Hepatic stellate cell (primary cell): Measurements from ENCODE around the gene S1PR1.
"Not testable (repeated sequence)": the region's sequence is repeated elsewhere in the genome, so short reads cannot be mapped to it uniquely, and the experiment has no call there.

ENCODE experiments used
- DNase-seq: peaks from one replicate; pipeline ENCODE4 v3.0.0; 2011; ENCODE audit warnings: low spot score

The S1PR1 gene

DNA sequence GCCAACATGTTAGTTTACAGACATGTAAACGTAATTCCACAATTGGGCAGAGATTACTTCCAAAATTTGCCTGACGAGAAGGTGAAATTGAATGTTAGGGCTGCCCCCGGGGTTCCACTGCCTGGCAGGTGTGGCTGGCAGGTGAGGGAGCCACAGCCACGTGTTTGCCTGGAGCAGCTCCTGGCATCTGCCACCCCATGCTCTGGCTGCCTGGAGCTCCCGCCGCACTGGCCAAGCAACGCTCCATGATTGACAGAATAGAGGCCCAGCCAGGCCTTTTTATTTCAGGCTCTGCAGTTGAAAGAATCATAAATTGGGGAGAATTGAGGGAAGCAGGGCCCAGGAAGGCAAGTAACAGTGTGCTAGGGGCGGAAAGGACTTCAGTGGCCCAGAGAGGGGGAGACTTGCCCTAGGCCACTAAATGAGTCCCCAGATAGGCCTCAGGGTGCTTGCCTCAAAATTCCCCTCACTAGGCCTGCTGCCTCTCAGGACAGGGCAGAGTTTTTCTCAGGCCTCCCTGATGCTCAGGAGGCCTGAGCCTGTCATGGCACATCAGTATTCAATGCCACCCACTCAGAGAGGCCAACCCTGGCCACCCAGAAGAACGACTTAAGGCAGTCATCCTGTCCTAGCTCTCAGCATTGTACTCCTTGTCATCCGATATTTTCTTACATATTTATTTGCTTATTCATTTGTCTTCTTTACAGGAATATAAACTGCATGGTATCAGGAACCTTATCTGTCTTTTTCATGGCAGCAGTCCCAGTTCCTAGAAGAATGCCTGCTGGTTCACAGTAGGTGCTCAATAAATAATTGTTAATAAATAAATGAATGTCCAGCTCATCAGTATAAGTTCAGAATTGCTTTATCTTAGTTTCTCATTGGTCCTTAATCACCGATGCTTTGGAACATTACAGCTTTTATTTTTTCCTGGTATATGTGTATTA lies 16.6 kb upstream of the S1PR1 start:
- no peak for DNase-seq

DNA sequence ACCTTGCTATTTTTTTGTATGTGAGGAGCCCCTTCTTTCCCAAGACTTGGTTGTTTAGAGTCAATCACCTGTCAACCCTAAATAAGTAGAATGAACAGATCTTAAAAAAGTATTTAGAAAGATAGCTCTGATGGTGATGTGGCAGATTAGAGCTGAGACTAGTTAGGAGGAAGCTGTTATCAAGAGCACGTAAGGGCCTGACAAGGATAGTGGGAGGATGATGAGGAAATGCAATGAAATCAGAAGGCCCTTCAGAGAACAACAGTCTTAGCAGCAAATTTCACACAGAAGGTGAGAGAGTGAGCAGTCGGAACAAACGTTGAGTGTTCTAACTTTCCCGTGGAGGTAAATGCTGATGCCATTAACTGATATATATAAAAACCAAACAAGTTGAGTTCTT lies 15.9 kb upstream of the S1PR1 start:
- DNase-seq: no peak

DNA sequence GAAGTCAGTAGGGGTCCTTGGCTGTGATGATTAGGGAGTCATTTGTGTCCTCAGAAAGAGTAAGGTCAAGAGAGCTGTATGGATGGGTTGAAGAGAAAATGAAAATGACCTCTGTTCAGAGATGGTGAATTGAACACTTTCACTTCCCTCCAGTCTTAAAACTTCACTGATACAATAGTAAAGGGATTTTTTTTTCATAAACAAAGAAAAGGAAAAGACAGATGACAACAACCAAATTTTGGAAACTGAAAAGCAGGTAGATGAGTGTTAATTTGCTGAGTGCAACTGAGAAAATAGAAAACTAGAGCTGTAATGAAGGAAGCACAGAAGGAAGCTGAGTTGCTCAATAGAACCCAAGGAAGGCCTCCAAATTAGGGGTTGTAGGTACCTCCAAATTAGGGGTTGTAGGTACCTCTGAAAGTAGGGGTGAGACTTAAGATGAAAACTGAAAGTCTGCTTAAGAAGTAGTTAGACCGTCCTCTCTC lies 14.8 kb upstream of the S1PR1 start:
- DNase-seq: no peak

DNA sequence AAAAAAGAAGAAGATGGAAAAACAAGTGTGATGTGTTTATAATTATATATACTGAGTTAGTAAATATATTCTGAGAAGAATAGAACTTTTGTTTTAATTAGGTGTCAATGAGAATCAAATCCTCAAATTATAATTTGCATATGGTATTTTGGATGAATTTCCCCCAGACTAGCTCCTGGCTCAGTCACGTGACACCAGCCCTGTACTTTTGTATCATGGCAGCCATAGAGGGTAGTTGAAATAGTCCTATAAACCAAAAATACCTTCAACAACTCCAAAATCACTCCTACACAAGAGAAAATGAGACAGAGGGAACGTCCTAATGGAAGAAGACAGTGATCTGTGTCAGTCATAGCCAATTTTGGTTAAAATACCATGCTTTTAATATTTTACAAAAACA lies 9.0 kb upstream of the S1PR1 start:
- no peak for DNase-seq

DNA sequence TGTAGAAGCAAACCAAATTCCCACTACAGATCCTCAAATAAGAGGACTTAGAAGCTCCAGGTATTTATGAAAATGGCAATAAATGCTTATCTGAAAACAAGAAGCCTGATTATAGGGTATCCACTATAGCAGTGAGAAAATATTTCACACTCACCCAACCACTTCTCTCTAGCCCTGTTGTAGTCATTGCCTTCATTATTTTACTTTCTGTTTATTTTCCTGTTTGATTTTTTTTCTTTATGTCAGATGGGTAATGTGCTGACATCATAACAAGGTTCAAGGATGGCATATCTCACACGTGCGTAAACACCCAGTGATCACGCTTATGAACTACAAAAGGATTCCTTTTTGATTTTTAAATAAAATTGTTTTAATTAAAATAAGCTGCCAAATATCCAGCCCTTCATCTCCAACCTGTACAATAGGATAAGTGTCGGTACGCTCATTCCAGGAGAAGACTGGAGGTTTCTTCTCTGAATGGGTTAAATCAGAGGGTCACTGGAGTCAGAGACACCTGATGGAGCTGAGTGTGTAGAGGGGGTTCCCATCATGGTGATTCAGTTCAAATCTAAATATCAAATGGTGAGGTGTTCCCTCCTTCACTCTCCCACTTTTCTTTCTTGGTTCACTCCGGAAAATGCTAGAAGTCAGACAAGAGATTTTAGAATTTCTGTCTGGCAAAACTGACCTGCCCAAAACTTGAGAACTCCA lies 8.2 kb upstream of the S1PR1 start:
- DNase-seq: no peak

DNA sequence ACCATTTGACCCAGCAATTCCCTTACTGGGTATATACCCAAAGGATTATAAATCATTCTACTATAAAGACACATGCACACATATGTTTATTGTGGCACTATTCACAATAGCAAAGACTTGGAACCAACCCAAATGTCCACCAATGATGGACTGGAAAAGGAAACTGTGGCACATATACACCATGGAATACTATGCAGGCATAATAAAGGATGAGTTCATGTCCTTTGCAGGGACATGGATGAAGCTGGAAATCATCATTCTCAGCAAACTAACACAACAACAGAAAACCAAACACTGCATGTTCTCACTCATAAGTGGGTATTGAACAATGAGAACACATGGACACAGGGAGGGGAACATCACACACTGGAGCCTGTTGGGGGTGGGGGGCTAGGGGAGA lies 4.6 kb upstream of the S1PR1 start:
- not testable (repeated sequence) for DNase-seq

DNA sequence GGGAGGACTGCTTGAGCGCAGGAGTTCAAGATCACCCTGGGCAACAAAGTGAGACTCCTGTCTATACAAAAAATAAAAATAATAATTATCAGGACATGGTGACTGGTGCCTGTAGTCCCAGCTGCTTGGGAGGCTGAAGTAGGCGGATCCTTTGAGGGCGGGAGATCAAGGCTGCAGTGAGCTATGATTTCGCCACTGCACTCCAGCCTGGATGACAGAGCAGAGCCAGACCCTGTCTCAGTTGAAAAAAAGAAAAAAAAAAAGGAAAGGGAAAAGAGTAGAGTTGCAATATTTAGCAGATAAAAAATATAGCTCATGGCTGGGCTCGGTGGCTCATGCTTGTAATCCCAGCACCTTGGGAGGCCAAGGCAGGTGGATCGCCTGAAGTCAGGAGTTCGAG lies 3.3 kb upstream of the S1PR1 start:
- no peak for DNase-seq

DNA sequence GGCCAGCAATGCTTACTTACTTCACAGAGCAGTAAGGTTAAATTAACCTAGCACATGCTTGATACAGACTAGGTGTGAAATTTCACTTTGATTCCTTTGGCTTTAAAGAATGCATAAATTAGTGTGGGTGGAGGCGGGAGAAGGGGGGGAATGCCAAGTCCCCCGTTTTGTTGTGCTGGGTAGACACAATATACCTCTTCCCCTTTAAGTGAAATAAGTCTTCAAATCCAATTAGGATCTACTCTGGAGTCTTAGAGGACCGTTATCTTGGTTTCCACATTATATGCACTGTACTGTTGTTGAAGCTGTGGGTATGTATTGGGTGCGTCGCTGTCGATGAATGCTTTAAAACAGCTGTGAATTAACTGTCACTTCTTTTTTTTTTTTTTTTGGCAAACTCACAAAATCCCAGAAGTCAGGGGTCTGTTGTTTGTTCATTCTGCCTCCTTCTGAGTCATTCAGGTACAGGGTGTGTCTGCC lies 1.6 kb upstream of the S1PR1 start:
- DNase-seq: no peak

DNA sequence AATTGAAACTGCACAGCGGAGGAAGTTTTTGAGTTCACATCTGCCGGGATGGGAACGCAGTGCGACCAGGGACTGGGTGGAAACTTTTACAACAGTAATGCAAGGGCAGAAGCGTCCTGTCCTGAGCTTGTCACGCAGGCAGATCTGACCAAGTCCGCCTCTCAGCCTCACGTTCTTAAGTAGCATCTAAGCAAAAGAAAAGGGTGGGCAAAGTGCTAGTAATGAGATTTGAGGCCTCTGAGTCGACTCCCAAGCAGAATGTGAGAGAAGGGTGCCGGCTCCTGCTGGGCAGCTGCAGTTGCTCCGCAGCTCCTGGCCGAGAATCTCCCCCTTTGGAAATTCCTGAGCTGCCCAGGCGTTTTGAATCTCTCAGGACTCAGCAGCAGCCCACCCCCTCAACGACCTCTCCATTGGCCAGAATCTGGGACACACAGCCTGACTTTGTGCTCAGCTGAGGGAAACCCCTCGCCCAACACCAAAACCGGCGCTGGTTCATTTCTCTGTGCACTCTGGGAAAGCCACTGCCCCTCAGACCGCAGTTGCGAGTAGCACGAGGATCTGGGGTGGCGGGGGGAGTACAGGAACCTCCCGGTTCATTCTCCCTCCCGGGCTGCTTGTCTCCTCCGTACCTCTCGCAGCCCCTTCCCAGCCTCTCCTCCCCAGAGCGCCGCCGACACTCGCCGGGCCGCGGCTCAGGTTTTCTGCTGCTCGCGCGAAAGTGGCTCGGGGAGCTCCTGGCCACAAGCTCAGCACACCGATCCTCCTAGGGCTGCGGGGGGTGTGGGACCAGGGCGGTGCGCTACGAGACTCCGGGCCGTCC lies 913 bp upstream of the S1PR1 start:
- DNase-seq: peak; percentile 37

DNA sequence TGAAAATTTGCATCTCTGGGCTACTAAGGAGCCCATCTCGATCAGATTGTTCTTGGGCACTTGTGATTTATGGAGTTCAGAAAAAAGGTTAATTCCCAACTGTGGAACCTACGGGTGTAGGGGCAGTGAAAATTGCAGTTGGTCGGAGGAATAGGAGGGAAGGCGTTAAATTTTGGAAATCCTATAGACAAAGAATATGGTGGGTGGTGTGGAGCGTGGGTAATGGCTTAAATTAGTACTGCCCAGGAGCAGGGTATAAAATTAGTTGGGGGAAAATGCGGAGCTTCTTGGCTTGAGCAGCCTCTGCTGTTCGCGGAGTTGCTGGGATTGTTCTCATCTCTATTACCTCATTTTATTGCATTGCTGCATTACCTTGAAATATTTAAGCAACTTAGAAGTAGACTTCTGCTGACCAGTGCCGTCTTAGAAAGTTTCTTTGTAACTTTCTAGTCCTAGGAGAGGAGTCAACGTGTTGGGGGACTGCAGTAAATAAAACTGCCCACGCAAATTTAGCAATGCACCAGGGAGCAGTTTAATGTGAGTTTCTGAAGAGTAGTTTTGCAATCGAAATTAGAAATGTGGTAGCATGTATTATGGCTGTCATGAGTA lies 514 bp downstream of the S1PR1 start:
- DNase-seq: peak; percentile 21

DNA sequence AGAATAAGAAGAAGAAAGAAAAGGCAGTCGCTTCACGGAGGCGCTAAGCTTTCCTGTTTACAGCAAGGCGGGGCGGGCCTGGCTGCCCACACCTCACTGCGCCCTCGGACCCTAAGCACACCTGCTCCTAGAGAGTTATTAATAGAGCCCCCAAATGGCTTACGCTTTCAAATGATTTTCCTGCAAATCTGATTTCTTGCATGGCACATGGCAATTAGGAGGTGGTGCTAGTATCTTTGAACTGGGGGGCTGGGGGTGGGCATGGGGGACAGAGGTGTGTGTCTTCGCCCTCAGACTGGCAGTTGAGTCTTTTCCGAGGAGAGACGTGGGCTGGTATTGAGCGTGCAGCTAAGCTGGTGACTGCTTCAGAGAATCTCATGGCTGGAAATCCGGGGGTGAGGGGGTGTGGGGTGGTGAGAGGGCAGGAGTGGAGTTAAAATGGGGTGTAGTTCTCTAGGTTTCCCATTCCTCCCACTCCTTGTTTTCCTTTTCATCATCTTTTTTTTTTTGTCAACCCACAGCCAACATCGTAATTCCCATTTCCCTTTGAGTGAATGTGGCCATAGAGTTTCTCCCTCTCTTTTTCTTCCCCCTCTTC lies 1.3 kb downstream of the S1PR1 start:
- no peak for DNase-seq

DNA sequence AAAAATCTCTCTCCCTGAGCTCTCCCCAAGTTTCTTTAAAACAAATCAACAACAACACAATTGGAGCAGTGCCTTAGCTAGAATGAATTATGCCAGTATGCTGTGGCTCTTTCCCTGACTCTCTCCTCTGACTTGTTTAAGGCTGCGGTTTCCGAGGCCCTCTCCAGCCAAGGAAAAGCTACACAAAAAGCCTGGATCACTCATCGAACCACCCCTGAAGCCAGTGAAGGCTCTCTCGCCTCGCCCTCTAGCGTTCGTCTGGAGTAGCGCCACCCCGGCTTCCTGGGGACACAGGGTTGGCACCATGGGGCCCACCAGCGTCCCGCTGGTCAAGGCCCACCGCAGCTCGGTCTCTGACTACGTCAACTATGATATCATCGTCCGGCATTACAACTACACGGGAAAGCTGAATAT lies 1.9 kb downstream of the S1PR1 start:
- peak; percentile 85 for DNase-seq

DNA sequence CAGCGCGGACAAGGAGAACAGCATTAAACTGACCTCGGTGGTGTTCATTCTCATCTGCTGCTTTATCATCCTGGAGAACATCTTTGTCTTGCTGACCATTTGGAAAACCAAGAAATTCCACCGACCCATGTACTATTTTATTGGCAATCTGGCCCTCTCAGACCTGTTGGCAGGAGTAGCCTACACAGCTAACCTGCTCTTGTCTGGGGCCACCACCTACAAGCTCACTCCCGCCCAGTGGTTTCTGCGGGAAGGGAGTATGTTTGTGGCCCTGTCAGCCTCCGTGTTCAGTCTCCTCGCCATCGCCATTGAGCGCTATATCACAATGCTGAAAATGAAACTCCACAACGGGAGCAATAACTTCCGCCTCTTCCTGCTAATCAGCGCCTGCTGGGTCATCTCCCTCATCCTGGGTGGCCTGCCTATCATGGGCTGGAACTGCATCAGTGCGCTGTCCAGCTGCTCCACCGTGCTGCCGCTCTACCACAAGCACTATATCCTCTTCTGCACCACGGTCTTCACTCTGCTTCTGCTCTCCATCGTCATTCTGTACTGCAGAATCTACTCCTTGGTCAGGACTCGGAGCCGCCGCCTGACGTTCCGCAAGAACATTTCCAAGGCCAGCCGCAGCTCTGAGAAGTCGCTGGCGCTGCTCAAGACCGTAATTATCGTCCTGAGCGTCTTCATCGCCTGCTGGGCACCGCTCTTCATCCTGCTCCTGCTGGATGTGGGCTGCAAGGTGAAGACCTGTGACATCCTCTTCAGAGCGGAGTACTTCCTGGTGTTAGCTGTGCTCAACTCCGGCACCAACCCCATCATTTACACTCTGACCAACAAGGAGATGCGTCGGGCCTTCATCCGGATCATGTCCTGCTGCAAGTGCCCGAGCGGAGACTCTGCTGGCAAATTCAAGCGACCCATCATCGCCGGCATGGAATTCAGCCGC lies 2.5 kb downstream of the S1PR1 start:
- DNase-seq: no peak

DNA sequence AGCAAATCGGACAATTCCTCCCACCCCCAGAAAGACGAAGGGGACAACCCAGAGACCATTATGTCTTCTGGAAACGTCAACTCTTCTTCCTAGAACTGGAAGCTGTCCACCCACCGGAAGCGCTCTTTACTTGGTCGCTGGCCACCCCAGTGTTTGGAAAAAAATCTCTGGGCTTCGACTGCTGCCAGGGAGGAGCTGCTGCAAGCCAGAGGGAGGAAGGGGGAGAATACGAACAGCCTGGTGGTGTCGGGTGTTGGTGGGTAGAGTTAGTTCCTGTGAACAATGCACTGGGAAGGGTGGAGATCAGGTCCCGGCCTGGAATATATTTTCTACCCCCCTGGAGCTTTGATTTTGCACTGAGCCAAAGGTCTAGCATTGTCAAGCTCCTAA lies 3.2 kb downstream of the S1PR1 start:
- no peak for DNase-seq

DNA sequence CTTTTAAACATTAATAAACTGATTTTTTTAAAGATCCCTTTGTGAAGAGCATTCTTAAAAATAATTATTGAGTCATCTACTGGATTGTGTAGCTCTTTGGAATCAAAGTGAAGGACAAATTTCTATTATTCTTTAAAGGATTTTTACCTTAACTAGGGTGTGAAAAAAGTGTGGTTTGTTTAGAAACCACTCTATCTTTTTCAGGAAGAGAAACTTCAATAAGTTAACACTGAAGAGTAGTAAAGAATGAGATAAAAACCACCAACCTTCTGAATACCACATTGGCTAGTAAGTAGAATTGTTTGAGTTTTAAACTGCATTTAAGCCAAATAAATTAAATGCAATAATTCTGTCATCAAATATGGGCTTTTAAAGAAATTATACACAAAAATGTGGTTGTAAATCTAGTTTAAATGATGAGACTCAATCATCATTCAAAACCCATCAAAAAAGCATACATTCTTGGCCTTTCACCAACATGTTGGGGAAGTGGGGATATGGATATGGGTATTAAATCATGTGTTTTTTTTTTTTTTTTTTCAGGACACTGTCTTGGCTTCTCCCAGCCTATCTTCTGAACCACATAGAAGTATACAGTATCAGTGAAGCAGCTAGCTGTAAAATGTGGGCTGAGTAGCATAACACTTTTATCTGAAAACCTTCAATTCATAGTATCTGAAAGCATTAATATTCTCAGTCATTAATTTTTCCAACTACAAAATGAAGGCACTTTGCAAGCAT lies 4.8 kb downstream of the S1PR1 start:
- DNase-seq: no peak

DNA sequence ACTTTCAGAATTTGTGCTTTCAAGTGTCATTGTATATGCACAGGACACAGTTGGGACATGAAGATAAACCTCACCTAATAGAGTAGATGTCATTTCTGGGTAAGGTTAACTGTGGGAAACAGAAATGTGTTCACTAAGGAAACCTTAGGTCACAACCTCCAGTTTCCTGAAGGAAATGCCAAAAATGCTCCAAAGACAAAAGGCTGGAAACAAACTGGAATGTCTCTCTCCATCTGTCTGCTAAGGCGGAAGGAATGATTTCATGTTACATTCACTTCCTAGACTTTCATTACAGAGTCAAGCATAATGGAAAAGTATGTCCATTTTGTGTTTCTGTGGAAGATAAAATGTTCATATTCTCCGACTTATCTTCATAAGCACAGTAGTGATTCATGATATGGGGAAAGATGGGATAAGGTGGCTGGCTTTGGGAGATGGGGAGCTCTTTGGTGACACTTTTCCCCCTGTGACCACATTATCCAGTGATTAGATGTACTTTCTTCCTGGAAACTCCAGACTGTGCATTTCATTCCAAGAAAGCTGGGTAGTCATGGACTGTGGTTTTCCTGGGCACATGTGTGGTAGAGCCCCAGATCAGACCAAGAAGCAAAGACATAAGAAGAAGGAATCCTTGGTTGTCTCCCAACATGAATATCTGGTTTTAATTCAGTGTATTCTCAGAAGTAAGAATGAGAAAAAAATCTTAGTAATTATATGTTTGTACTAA lies 5.7 kb downstream of the S1PR1 start:
- DNase-seq: no peak

DNA sequence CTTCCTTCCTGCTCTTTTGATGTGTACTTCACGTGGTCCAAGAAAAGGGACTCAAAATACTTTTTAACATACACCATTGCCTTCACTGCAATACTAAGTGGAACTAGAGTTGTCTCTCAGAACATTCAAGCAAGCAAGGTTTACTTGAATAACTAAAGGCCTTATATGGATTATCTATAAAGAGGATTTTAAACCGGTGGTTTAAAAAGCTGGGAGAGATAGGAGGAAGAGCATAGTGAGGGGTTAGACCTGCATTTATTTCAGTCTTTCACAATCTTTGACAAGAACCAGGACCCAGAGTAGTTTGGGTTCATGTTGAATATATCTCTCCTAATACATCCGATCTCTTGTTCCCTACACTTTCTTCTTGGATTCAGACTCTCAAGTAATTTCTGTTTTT lies 6.9 kb downstream of the S1PR1 start:
- no peak for DNase-seq

DNA sequence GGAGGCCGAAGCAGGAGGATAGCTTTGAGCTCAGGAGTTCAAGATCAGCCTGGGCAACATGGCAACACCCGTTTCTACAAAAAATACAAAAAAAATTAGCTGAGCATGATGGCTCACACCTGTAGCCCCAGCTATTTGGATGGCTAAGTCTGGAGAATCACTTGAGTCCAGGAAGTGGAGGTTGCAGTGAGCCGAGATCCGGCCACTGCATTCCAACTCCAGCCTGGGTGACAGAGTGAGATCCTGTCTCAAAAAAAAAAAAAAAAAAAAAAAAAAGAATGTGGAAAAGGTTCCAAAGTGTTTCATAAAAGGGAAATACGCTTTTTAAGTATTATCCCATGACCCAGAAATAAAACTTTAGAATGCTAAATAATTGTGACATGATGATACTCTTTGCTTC lies 8.0 kb downstream of the S1PR1 start:
- DNase-seq: no peak
